ENCODE measurements around the gene RPS13.

GRCh38 chr11:17076517-17077239 lies 789 bp downstream of the RPS13 start:
- no peak for TF ChIP-seq CTCF (IDR thresholded peaks at IDR 0.05)
- no peak for TF ChIP-seq POLR2A (IDR thresholded peaks at IDR 0.05)

Data from right lobe of liver (tissue), 4 donors.